Activated CD4-positive, alpha-beta T cell treated with anti-CD3 and anti-CD28 coated beads, Interleukin-2, amount 50 U/mL, for 1 hour (primary cell): Measurements from ENCODE around the gene ZNHIT1.
"Not testable (repeated sequence)": the region's sequence is repeated elsewhere in the genome, so short reads cannot be mapped to it uniquely, and the experiment has no call there.

Experiments
- DNase-seq: peaks from one replicate; pipeline ENCODE4 v3.0.0-alpha.2; 2020

The ZNHIT1 gene

GRCh38 chr7:101189109-101189508 lies 28.9 kb upstream of the ZNHIT1 start:
- DNase-seq: no peak

DNA sequence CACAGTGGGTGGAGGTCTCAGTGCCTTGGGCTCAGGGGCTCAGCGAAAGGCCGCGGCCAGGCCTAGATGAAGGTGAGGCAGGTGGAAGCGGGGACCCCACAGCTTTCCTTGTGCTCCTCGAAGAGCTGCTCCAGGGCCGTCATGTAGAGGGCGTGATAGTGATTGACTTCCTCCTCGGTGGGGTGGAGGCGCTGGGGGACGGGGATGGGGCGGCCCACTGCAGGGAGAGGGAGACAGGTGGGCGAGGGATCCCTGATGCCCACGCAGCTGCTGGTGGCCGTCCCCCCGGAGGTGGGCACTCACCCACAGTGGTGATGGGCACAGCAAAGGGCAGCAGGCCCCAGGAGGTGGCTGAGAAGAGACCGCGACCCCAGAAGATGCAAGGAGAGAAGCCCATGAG lies 22.1 kb upstream of the ZNHIT1 start:
- no peak for DNase-seq

DNA sequence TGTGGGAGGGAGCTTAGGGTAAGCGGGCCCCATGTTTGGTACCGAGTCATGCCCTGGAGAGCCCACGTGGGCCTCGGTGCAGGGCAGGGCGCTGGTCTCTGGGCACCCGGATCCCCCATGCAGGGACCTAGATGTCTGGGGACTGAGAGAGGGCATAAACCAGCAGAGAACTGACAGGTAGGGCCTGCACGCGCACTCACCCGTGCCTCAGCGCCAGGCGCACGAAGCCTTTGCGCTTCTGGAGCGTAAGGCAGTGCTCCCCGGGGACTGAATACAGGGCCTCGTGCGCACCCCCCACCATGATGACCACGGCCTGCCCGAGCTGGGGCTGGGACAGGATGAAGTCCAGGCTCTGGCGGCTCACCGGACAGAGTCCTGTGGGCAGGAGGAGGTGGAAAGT lies 20.0 kb upstream of the ZNHIT1 start:
- no peak for DNase-seq

- no peak for DNase-seq
Observed at GRCh38 chr7:101198476-101198875, 19.5 kb upstream of the ZNHIT1 start.

DNA sequence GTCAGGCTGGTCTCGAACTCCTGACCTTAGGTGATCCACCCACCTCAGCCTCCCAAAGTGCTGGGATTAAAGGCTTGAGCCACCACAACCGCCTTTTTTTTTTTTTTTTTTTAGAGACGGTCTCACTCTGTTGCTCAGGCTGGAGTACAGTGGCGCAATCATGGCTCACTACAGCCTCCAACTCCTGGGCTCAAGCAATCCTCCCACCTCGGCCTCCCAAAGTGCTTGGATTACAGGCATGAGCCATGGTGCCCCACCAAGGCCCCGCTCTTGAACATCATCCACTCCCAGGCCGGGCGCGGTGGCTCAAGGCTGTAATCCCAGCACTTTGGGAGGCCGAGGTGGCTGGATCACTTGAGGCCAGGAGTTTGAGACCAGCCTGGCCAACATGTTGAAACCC lies 18.4 kb upstream of the ZNHIT1 start:
- DNase-seq: not testable (repeated sequence)

DNA sequence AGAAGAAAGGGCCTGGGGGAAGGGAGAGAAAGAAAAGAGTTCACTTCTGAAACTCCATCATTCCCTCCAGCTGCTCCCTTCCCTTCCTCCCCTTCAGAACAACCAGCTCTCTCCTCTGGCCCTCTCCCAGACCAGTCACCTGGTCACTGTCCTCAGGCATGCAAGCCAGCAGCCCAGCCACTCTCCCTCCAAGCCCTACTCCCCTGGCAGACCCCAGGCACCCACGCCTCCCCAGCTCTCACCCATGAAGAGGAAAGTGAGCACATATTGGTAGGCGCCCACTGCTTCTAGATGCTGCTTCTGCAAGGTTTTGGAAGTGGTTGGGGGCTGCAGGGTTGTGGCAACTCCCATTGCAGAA lies 17.5 kb upstream of the ZNHIT1 start:
- DNase-seq: no peak

- no peak for DNase-seq
Observed at GRCh38 chr7:101200862-101201599, 16.9 kb upstream of the ZNHIT1 start, which contains the start of gene MOGAT3. Gene MOGAT3 (minus strand): TSS chr7:101201036. CDS start chr7:101200854, 182 bp downstream.

DNA sequence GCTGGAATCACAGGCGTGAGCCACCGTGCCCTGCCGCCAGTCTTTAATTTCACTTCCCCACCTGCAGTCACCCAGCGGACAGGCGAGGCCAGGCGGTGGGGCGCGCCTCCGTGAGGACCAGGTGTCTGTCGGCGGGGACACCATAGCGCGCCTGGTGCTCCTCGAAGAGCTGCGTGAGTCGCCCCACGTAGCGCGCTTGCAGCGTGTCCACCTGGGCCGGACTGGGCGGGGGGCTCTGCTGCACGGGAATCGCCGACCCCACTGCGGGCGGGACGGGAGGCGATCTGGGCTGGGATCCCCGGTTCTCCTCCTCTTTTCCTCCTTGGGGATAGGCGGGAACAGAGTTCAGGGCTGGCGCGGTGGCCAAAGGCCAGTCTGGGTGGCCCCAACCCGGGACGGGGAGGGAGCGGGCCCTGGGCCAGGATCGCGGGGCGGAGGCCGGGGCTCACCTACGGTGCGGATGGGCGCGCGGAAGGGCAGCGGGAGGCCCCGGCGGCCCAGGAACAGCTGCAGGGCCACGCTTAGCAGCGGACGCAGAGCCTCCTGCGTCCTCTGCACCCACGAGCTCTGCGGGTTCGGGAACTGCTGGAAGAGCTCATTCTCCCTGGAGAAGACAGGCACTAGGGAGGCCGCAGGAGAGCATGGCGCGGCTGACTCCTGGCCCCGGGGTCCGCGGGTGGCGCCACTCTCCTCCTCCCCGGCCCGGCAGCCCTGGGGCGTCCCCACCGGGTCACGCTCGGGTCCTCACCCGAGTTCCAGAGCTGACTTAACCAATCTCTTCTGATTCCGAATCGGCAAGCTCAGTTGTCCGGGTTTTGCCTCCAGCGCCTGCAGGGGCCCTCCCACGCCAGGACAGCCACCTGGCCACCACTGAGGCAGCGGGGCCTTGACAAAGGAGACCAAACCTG lies 16.0 kb upstream of the ZNHIT1 start:
- DNase-seq: no peak

DNA sequence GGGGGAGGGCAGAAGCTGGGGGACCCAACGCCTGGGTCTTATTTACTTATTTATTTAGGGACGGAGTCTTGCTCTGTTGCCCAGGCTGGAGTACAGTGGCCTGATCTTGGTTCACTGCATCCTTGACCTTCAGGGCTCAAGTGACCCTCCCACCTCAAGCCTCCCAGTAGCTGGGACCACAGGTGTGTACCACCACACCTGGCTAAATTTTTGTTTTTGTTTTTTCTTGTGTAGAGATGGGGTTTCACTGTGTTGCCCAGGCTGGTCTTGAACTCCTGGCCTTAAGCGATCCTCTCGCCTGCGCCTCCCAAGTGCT lies 15.4 kb upstream of the ZNHIT1 start:
- DNase-seq: no peak

DNA sequence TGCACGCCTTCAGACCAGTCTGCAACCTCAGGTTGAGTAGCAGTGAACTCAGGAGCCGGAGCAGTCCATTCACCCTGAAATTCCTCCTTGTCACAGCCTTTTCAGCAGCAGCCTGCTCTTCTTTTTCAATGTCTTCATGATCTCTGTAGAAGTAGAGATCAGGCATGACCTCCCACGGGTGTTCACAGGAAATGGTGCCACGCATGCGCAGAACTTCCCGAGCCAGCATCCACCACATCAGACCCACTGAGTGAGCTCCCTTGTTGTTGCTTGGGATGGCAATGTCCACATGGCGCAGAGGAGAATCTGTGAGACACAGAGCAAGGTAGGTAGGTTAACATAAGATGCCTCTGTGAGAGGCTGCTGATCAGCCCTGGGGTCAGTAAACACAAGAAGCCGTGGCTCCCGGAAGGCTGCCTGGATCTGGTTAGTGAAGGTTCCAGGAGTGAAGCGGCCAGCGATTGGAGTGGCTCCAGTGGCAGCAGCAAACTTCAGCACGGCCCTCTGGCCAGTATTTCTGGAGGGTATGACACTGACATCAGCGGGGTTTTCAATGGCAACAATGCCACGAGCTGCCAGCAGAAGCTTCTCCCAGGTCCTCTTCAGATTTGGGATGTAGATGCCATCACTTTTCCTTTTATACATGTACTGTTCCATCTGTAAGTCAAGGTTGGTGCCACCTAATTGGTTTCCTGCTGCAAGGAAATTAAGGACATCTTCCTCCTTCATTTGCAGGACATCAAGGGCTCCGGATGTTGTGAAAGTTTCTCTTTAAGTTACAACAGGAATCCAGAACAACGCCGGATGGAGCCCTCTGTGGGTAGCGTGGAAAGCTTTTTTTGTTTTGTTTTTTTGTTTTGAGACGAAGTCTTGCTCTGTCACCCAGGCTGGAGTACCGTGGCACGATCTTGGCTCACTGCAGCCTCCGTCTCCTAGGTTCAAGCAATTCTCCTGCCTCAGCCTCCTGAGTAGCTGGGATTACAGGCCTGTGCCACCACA lies 13.9 kb upstream of the ZNHIT1 start:
- DNase-seq: peak; percentile 23

DNA sequence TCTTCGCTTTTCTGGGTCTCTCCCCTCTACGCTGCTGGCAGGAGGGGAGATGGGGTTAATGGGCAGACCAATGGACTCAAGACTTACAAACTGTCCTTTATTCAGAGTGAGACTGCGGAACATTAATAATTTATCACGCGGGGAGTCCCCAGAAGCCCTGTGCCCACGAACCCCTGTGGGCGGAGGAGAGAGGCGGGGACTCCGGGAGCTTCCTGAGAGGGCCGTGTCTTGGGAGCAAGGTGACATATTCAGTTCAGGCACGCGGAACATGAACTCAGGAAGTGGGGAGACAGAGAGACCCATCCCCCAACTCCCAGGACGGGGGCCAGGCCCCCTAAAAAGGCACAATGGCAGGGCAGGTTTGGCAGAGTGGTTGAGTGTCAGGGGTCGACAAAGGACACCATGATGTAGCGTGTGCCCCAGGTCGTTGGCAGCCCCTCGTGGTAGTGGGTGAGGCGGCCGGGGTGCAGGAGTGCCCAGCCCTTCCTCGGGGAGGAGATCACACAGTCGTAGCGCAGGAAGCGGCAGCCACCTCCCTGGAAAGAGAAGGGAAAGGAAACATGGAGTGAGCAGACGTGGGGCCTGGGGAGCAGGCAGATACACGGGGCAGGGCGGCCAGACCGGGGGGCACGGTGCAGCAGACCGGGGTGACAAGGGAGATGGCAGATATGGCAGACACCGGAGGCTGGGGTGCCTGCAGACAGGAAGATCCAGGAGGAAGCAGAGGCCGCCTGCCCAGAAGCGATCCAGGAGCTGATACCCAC lies 11.9 kb upstream of the ZNHIT1 start:
- no peak for DNase-seq

GRCh38 chr7:101206665-101207042 lies 11.3 kb upstream of the ZNHIT1 start:
- DNase-seq: no peak

DNA sequence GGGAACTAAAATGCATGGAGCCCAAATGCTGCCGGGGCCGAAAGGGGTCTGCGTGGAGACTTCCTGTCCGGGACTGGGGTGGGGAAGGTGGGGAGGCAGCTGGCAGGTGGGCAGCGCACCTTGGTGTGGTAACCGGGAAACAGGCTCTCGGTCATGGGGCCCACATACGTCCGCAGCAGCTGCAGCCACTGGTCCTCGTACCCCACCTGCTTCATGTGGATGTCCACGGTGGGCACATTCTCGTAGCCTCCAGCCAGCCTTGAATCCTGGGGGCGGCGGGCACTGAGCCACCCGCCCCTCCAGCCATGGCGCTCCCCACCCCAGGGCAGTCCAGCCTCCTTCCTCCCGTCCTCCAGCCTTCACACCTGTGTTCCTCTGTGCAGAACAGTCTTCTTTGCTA lies 10.5 kb upstream of the ZNHIT1 start:
- no peak for DNase-seq

DNA sequence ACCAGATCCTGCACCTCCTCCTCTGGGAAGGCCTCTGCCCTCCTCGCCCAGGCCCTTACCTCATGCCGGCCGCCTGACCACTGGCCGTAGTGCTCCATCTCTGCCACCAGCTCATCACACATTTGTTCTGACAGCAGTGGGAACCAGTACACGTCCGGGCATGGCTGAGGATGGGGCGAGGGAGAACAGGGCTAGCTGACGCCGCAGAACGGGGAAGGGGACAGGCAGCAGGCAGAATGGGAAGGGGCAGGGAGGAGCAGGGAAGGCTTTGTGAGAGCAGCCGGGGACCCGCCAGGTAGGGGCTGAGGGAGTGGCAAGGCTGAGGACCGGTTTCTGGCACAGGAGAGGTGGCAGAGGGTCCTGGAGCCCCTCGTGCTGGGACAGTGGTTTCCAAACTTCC lies 9.2 kb upstream of the ZNHIT1 start:
- DNase-seq: no peak

- no peak for DNase-seq
Observed at GRCh38 chr7:101210143-101210542, 7.8 kb upstream of the ZNHIT1 start.

- DNase-seq: no peak
Observed at GRCh38 chr7:101211501-101211900, 6.5 kb upstream of the ZNHIT1 start.

GRCh38 chr7:101212014-101212413 lies 6.0 kb upstream of the ZNHIT1 start:
- DNase-seq: no peak

- no peak for DNase-seq
Observed at GRCh38 chr7:101216001-101216859, 1.7 kb upstream of the ZNHIT1 start.

DNA sequence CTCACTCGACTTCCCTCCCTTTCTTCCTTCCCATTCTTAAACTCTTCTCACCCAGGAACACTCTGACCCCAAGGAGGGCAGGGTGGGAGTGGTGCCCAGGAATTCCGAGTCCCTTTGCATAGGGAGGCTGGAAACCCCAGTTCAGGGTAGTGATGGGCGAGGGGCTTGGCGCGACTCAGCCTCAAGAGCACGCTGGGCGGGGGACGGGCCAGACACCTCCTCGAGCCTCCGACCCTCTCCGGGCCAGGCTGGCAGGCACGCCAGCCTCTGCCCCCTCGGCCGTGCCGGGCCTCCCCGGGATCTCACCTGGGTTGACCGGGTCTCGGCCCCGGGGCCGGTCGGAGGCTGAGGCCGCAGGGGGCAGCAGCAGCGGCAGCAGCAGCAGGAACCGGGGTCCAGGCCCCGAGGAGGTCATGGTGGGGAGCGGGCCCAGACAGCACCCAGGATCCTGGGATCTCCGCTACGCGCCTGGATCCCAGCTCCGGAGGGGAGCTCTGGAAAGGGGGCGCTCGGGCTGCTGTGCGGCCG lies 1.0 kb upstream of the ZNHIT1 start:
- DNase-seq: no peak

- DNase-seq: no peak
Observed at GRCh38 chr7:101218236-101219125, 516 bp downstream of the ZNHIT1 start.
